Measurements from ENCODE around the gene UGT2A2. TPM values are rescaled to one million over a fixed set of nuclear protein-coding genes. Genes with fewer than 3 reads are reported as not detected.
"Not testable (repeated sequence)": the region's sequence is repeated elsewhere in the genome, so short reads cannot be mapped to it uniquely, and the experiment has no call there.

Gene UGT2A2
- total RNA-seq: not detected

- ATAC-seq (no peak), DNase-seq (ENCODE audit: low spot score) (no peak)
These were observed at the start of gene UGT2A2 for GRCh38 chr4:69639542-69639941. Gene UGT2A2, minus strand, starts transcription at chr4:69639642. Its CDS starts 2 bp downstream, at chr4:69639640.

DNA sequence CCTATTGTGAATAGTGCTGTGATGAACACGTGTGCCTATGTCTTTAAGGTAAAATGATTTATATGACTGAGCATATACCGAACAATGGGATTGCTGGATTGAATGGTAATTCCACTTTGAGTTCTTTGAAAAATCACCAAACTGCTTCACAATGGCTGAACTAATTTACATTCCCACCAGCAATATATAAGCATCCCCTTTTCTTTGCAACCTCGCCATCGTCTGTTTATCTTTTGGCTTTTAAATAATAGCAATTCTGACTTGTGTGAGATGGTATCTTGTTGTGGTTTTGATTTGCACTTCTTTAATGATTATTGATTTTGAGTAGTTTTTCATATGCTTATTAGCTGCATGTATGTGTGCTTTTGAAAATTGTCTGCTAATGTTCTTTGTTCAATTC lies 45.4 kb upstream of the UGT2A2 start:
- ATAC-seq: no peak

GRCh38 chr4:69668680-69669079 lies 29.2 kb upstream of the UGT2A2 start:
- no peak for DNase-seq (ENCODE audit: low spot score)
- ATAC-seq: no peak

More for the DNA sequence above, 45.4 kb upstream of the UGT2A2 start:
- DNase-seq (ENCODE audit: low spot score): no peak

GRCh38 chr4:69664009-69664408 lies 24.6 kb upstream of the UGT2A2 start:
- not testable (repeated sequence) for ATAC-seq; DNase-seq (ENCODE audit: low spot score)

- not testable (repeated sequence) for DNase-seq (ENCODE audit: low spot score); ATAC-seq
These were observed 21.8 kb upstream of the UGT2A2 start for GRCh38 chr4:69661130-69661803.

GRCh38 chr4:69658133-69658532 lies 18.7 kb upstream of the UGT2A2 start:
- no peak for DNase-seq (ENCODE audit: low spot score)

GRCh38 chr4:69656653-69657158 lies 17.3 kb upstream of the UGT2A2 start:
- no peak for DNase-seq (ENCODE audit: low spot score)

More at GRCh38 chr4:69658133-69658532, 18.7 kb upstream of the UGT2A2 start:
- ATAC-seq: no peak

DNA sequence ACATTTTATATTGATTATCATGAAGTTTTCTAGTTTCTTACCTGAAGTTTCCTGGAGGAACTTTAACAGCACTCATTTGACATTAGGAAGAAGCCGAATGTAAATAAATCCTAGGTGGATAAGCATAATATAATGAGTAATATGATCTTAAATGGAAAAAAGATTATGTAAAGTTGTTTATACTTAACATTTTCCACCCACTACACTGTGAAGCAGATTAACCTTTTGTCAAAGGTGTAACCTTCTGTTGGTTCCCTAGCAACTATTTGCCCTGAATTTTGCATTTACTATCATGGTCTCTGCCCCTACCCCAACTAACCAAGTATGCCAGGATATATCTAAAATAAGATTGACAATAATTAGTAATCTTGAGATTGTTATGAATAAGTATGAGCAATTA lies 13.7 kb upstream of the UGT2A2 start, which contains the start of gene UGT2A1:
UGT2A1 (minus strand) TSS at position 101 of the 400 bp plus-strand sequence. CDS start 5,603 bp downstream, outside the sequence.
- ATAC-seq: no peak
- no peak for DNase-seq (ENCODE audit: low spot score)

More at GRCh38 chr4:69656653-69657158, 17.3 kb upstream of the UGT2A2 start:
- ATAC-seq: no peak

DNA sequence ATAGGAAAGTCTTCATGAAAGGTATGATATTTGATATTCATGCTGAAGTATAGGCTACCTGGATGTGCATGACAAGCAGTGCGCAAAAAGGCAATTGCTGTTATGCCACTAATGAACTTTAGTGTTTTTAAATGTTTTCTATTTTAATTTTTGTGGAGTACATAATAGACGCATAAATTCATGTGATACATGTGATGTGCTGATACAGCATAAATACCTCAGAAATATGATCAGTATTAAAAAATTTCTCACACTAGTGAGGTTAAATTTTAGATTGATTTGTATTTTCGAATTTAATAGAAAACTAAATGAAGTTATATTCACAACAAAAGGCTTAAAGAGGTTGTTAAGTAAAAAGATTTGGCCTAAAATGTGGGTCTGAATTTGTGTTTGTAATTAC lies 11.4 kb upstream of the UGT2A2 start:
- no peak for ATAC-seq

DNA sequence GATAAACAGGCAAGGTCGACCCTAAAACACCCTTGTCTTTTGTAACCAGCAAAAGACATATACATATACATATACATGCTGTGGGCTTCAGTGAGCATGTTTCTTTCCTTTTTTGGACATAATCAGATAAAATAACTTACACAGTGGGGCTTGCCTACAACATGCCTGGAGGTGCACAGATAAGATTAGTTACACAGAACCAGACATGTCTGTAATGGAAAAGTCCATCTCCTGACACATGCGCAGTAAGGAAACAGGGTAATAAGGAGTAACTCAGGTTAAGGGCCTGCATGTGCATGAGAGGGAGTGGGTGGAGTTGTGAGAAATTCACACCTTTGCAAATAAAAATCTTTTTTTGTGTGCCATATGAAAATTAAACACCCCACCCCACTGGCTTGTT lies 10.2 kb upstream of the UGT2A2 start:
- DNase-seq (ENCODE audit: low spot score) (no peak), ATAC-seq (no peak)

More for the DNA sequence above, 11.4 kb upstream of the UGT2A2 start:
- no peak for DNase-seq (ENCODE audit: low spot score)

DNA sequence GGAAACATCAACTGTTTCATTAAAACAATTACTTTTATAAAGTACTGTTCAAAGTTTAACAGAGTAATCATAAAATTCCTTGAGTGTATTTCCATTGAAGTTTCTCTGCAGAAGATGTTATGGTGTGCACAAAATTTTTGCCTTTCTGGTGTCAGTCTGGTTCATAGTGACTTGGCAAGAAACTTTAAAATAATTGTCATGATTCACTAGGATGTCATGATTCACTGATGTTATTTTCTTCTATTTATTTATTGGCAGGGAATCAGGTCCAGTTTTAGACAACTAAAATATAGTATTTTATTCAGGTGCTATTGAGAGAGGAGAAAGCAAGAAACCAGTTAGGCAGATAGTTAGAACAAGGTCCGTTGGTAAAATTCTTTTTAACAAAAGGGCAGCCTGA lies 9.8 kb upstream of the UGT2A2 start:
- DNase-seq (ENCODE audit: low spot score): no peak
- ATAC-seq: no peak

DNA sequence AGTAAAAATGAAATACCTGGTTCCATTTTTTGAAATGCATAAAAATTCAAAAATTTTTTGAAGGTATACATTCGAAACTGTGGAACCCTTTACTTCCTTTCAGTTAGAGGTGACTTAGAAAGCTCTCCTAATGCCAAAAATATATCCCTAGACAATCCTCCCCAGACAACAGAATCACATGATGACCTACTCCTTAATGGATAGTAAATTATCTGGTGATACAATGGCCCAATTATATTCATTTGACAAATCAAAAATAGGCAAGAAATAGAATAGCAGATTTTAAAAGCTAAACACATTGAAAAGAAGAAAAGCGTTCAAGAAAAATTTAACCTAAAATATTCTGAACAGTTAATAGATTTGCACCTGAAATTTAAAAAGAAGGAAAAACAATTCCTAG lies 3.5 kb upstream of the UGT2A2 start:
- ATAC-seq: no peak
- DNase-seq (ENCODE audit: low spot score): no peak

GRCh38 chr4:69640289-69640688 lies 847 bp upstream of the UGT2A2 start:
- DNase-seq (ENCODE audit: low spot score) (no peak), ATAC-seq (peak; percentile 83)

DNA sequence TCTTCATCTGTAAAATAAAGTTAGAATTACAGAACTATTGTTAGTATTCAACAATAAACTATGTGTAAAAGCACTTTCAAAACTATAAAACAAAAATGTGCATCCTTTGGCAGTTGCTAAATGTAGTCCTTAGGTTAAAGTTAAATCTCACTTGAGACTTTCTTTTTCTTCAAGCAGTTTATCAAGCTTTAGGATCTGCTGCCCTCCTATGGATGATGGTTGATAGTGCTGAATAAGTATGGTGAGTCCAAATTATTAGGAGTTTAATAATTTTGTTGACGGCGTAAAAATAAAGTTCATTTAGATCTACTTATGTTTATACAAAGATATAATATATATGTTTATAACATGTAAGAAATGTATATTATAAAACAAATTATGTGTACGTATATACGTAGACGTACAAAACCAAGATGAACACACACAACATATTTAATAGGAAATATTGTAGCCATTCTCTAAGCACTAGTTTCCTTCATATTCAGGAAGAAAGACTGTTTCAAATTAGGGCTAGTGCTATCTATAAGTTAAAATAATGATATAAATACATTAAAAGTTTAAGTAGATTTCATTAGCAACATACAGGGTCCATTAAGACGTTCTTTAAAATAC lies 22.3 kb downstream of the UGT2A2 start:
- DNase-seq (ENCODE audit: low spot score): no peak
- peak; percentile 96 for ATAC-seq

DNA sequence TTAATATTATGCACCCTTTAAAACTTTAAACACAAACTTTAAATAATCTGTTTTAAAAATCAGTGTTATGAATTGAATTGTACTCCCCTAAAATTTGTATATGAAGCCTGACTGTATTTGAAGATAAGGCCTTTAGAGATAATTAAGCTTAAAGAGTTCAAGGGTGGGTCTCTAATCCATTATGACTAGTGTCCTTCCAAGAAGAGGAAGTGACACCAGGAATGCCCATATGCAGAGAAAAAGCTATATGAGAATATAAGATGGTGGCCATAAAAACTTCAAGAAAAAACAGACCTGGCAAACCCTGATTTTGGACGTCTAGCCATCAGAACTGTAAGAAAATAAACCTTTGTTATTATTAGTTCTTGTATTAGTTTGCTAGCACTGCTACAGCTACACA lies 29.0 kb downstream of the UGT2A2 start:
- no peak for ATAC-seq
- no peak for DNase-seq (ENCODE audit: low spot score)

DNA sequence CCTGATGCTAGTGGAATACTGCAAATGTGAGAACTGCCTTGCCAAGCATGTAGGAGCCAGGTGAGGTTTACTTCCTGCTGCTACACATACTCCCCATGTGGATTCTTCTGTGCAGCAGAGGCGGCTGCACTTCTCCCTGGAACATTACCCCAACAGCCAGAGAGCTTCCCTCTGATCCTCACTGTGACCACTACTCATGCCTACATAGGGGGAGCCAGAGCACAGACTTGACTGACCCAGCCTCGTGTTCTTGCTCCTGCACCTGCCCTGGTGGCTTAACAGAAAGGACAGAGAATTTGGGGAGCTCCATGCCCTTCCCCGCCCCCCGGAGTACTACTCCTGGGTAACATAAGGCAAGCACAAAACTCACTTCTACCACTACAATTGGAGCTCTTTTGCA lies 38.4 kb downstream of the UGT2A2 start:
- ATAC-seq: no peak
- DNase-seq (ENCODE audit: low spot score): no peak

DNA sequence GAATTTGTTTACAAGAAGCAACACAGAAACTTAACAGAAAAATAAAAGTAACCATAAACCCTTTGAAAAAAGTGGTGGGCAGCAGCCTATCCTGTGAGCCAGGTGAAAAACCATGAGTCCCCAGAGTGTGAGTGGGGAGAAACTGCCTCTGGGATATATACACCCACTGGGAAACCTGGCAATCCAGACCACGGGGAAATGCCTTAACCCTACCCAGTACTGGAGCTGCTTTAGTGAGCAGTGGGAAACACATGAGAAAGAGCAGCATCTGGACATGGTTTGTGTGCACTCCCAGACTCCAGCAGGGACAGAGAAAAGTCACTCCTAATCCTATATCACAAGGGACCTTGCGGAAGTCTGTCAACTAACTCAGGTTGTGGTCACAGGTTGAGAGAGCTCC lies 39.4 kb downstream of the UGT2A2 start:
- DNase-seq (ENCODE audit: low spot score) (no peak), ATAC-seq (no peak)

- no peak for DNase-seq (ENCODE audit: low spot score)
- peak; percentile 72 for ATAC-seq
These were observed 45.1 kb downstream of the UGT2A2 start for GRCh38 chr4:69594382-69594781.

GRCh38 chr4:69591364-69591763 lies 48.1 kb downstream of the UGT2A2 start:
- ATAC-seq (peak; percentile 76), DNase-seq (ENCODE audit: low spot score) (no peak)

- DNase-seq (ENCODE audit: low spot score) (no peak), ATAC-seq (no peak)
These were observed 49.6 kb downstream of the UGT2A2 start for GRCh38 chr4:69589884-69590283.

GRCh38 chr4:69584135-69584534 lies 55.3 kb downstream of the UGT2A2 start:
- DNase-seq (ENCODE audit: low spot score) (no peak), ATAC-seq (no peak)

- peak; percentile 86 for ATAC-seq
- no peak for DNase-seq (ENCODE audit: low spot score)
These were observed 55.9 kb downstream of the UGT2A2 start for GRCh38 chr4:69583543-69583942.
